Activated CD8-positive, alpha-beta T cell treated with anti-CD3 and anti-CD28 coated beads for 36 hours (primary cell): ENCODE results near the gene KDM4F. TPM values are rescaled to one million over a fixed set of nuclear protein-coding genes. Genes with fewer than 3 reads are reported as not detected.
"Not testable (repeated sequence)": the region's sequence is repeated elsewhere in the genome, so short reads cannot be mapped to it uniquely, and the experiment has no call there.

Experiments used
- ATAC-seq: fragments of 200-7000 bp; cut with Tn5 transposase; one replicate; pipeline ENCODE4 v1.10.0; 2021; ENCODE audit warnings: mild to moderate bottlenecking, moderate library complexity
- CTCF ChIA-PET: fragments of 350-600 bp; sonication (Branson Sonifier 250); formaldehyde crosslinking; loops from one replicate; lab custom pipeline; 2021; ENCODE audit warnings: antibody characterized with exemption; lab: Charles Lee
- POLR2A ChIA-PET: fragments of 350-600 bp; sonication (Branson Sonifier 250); formaldehyde crosslinking; loops from one replicate; lab custom pipeline; 2021; ENCODE audit warnings: antibody characterized with exemption; lab: Charles Lee
- DNase-seq: peaks from one replicate; pipeline ENCODE4 v3.0.0-alpha.2; 2020
- H3K27ac Mint-ChIP-seq: one replicate; pipeline ENCODE4 v1.8.0; 2021; ENCODE audit warnings: mild to moderate bottlenecking, mixed read lengths
- H3K27me3 Mint-ChIP-seq: one replicate; pipeline ENCODE4 v1.8.0; 2021; ENCODE audit warnings: mixed read lengths
- H3K36me3 Mint-ChIP-seq: one replicate; pipeline ENCODE4 v1.8.0; 2021; ENCODE audit warnings: low read depth, mixed read lengths
- H3K4me1 Mint-ChIP-seq: one replicate; pipeline ENCODE4 v1.8.0; 2021; ENCODE audit warnings: low read depth, mixed read lengths
- H3K4me3 Mint-ChIP-seq: one replicate; pipeline ENCODE4 v1.8.0; 2021; ENCODE audit warnings: mild to moderate bottlenecking, moderate library complexity, mixed read lengths
- H3K9me3 Mint-ChIP-seq: one replicate; pipeline ENCODE4 v1.8.0; 2021; ENCODE audit warnings: mixed read lengths
- CTCF ChIP-seq: fragments of 200-600 bp; IDR thresholded peaks from one replicate; pipeline ENCODE4 v1.8.0; 2022; ENCODE audit warnings: antibody characterized with exemption, mild to moderate bottlenecking
- intact Hi-C: fragments of 100-400 bp; cut with micrococcal nuclease; formaldehyde crosslinking; loops from one replicate; pipeline ENCODE4 v1.10.0; 2022
- total RNA-seq, 2 experiments: library from RNA; stranded (reverse); gene quantifications; one replicate each; pipeline ENCODE4 v1.2.3, GENCODE V29; 2021

The KDM4F gene
- total RNA-seq = not detected

- POLR2A ChIA-PET, intact Hi-C loops, H3K4me3 Mint-ChIP-seq, H3K27ac Mint-ChIP-seq, H3K36me3 Mint-ChIP-seq, H3K4me1 Mint-ChIP-seq, H3K9me3 Mint-ChIP-seq, DNase-seq, ATAC-seq: not testable (repeated sequence)
- CTCF ChIA-PET = interaction anchor here (1.3 kb wide), 1 partner anchor 18 kb away, joined by 3 read pairs; the partner anchor contains the start of gene SRSF8
- H3K27me3 Mint-ChIP-seq = peaks cover 18% of the 10 kb centered on the region
These were observed at the start of gene KDM4F for GRCh38 chr11:95049122-95049521. TSS of gene KDM4F (plus strand) at chr11:95049422.

GRCh38 chr11:95003716-95004115 is 45.5 kb upstream of the KDM4F start:
- no peak overlapping the region for H3K27ac Mint-ChIP-seq
- no peaks in the 10 kb centered on the region for H3K4me1 Mint-ChIP-seq
- intact Hi-C loops = no loop called here
- CTCF ChIA-PET = no interaction called here
- TF ChIP-seq CTCF = no peak
- H3K9me3 Mint-ChIP-seq = no peaks in the 10 kb centered on the region
- no peak for DNase-seq
- POLR2A ChIA-PET = no interaction called here
- ATAC-seq = no peak
- peaks cover 2% of the 10 kb centered on the region for H3K27me3 Mint-ChIP-seq
- H3K36me3 Mint-ChIP-seq = no peaks in the 10 kb centered on the region
- no peak overlapping the region for H3K4me3 Mint-ChIP-seq

- no peak for DNase-seq
- H3K4me3 Mint-ChIP-seq = no peak overlapping the region
- CTCF ChIA-PET = interaction anchor here (1.2 kb wide), 1 partner anchor 170 kb away, joined by 4 read pairs; no protein-coding TSS in a partner anchor
- intact Hi-C loops = no loop called here
- ATAC-seq = no peak
- POLR2A ChIA-PET = no interaction called here
- H3K9me3 Mint-ChIP-seq = no peaks in the 10 kb centered on the region
- peaks cover 2% of the 10 kb centered on the region for H3K27me3 Mint-ChIP-seq
- H3K36me3 Mint-ChIP-seq = no peaks in the 10 kb centered on the region
- no peak overlapping the region for H3K27ac Mint-ChIP-seq
- no peak for TF ChIP-seq CTCF
- H3K4me1 Mint-ChIP-seq = no peaks in the 10 kb centered on the region
These were observed 43.6 kb upstream of the KDM4F start for GRCh38 chr11:95005642-95006041.

- ChIA-PET CTCF (no interaction called here), POLR2A (no interaction called here)
- Mint-ChIP-seq H3K9me3 (no peaks in the 10 kb centered on the region), H3K4me3 (no peak overlapping the region), H3K36me3 (no peaks in the 10 kb centered on the region), H3K4me1 (no peaks in the 10 kb centered on the region), H3K27ac (no peak overlapping the region), H3K27me3 (peaks cover 2% of the 10 kb centered on the region)
- DNase-seq = no peak
- ATAC-seq = no peak
- intact Hi-C loops = no loop called here
- TF ChIP-seq CTCF = no peak
These were observed 37.8 kb upstream of the KDM4F start for GRCh38 chr11:95011376-95011775.

- H3K9me3 Mint-ChIP-seq = no peaks in the 10 kb centered on the region
- peaks cover 4% of the 10 kb centered on the region for H3K27me3 Mint-ChIP-seq
- DNase-seq (no peak), ATAC-seq (no peak)
- CTCF ChIA-PET = no interaction called here
- H3K36me3 Mint-ChIP-seq = no peaks in the 10 kb centered on the region
- H3K27ac Mint-ChIP-seq = no peak overlapping the region
- H3K4me3 Mint-ChIP-seq = no peak overlapping the region
- H3K4me1 Mint-ChIP-seq = no peaks in the 10 kb centered on the region
- POLR2A ChIA-PET = no interaction called here
- TF ChIP-seq CTCF = no peak
- intact Hi-C loops = no loop called here
These were observed 34.9 kb upstream of the KDM4F start for GRCh38 chr11:95014184-95014821.
